Mesenchymal stem cell (in vitro differentiated cells and primary cell): ENCODE data around the gene ZDHHC1.

Experiments
- DNase-seq: peaks from one replicate; pipeline ENCODE4 v3.0.0-alpha.2; 2013
- H2AFZ ChIP-seq: one replicate; pipeline ENCODE4 v1.6.1; 2013; ENCODE audit warnings: low read depth, mild to moderate bottlenecking, control low read depth, inconsistent platforms, low read length, moderate library complexity
- H2AK5ac ChIP-seq: 2 replicates; pipeline ENCODE4 v1.6.1; 2013; ENCODE audit warnings: low read length, moderate library complexity, mild to moderate bottlenecking, inconsistent platforms; ENCODE audit not compliant: severe bottlenecking
- H2BK120ac ChIP-seq: one replicate; pipeline ENCODE4 v1.6.1; 2013; ENCODE audit warnings: low read depth, mild to moderate bottlenecking, inconsistent platforms, low read length, moderate library complexity
- H2BK12ac ChIP-seq, 2 experiments: one replicate each; pipeline ENCODE4 v1.6.1; 2013; ENCODE audit warnings: inconsistent platforms in 2 of 2, low read length in 2 of 2, mild to moderate bottlenecking in 2 of 2, moderate library complexity in 2 of 2, control low read depth in 1 of 2
- H2BK15ac ChIP-seq: one replicate; pipeline ENCODE4 v1.6.1; 2013; ENCODE audit warnings: mild to moderate bottlenecking, low read depth, inconsistent platforms; ENCODE audit not compliant: poor library complexity, severe bottlenecking
- H2BK5ac ChIP-seq: 2 replicates; pipeline ENCODE4 v1.6.1; 2013; ENCODE audit warnings: low read depth, mild to moderate bottlenecking, low read length, control low read depth, inconsistent platforms; ENCODE audit not compliant: poor library complexity, severe bottlenecking
- H3K14ac ChIP-seq, 2 experiments: one replicate each; pipeline ENCODE4 v1.6.1; 2013; ENCODE audit warnings: inconsistent platforms in 2 of 2, low read length in 2 of 2, control low read depth in 1 of 2, mild to moderate bottlenecking in 1 of 2, moderate library complexity in 1 of 2
- H3K18ac ChIP-seq, 2 experiments: one replicate each; pipeline ENCODE4 v1.6.1; 2013; ENCODE audit warnings: inconsistent platforms in 2 of 2, low read length in 2 of 2, control low read depth in 1 of 2, low read depth in 1 of 2, mild to moderate bottlenecking in 1 of 2
- H3K23ac ChIP-seq, 2 experiments: one replicate each; pipeline ENCODE4 v1.6.1; 2013; ENCODE audit warnings: inconsistent platforms in 2 of 2, low read length in 2 of 2, mild to moderate bottlenecking in 2 of 2, moderate library complexity in 2 of 2, control low read depth in 1 of 2
- H3K27ac ChIP-seq: 2 replicates; pipeline ENCODE4 v1.5.1; 2013; ENCODE audit warnings: mild to moderate bottlenecking, moderate library complexity, low read length, control low read depth, inconsistent platforms; ENCODE audit not compliant: poor library complexity, severe bottlenecking
- H3K27me3 ChIP-seq, 2 experiments: 2 replicates each; pipeline versions ENCODE4 v1.6.1 to v1.7.0; 2013; ENCODE audit warnings: low read length in 2 of 2, mild to moderate bottlenecking in 2 of 2, moderate library complexity in 2 of 2, control low read depth in 1 of 2, inconsistent platforms in 1 of 2; ENCODE audit not compliant: control insufficient read depth in 1 of 2, insufficient read depth in 1 of 2
- H3K36me3 ChIP-seq, 2 experiments: 2 replicates each; pipeline versions ENCODE4 v1.6.1 to v1.7.0; 2013; ENCODE audit warnings: low read length in 2 of 2, control low read depth in 1 of 2, inconsistent platforms in 1 of 2, low read depth in 1 of 2, mild to moderate bottlenecking in 1 of 2; ENCODE audit not compliant: insufficient read depth in 2 of 2, control insufficient read depth in 1 of 2
- H3K4ac ChIP-seq, 2 experiments: one replicate each; pipeline ENCODE4 v1.6.1; 2013; ENCODE audit warnings: inconsistent platforms in 2 of 2, low read length in 2 of 2, mild to moderate bottlenecking in 2 of 2, moderate library complexity in 2 of 2, control low read depth in 1 of 2, low read depth in 1 of 2
- H3K4me1 ChIP-seq: 2 replicates; pipeline ENCODE4 v1.6.1; 2013; ENCODE audit warnings: low read depth, low read length, control low read depth; ENCODE audit not compliant: control insufficient read depth, insufficient read depth
- H3K4me2 ChIP-seq: 2 replicates; pipeline ENCODE4 v1.6.1; 2013; ENCODE audit warnings: low read length, mild to moderate bottlenecking, inconsistent platforms; ENCODE audit not compliant: poor library complexity, severe bottlenecking
- H3K4me3 ChIP-seq, 2 experiments: 2 replicates each; pipeline versions ENCODE4 v1.5.1 to v1.7.0; 2013; ENCODE audit warnings: low read length in 2 of 2, mild to moderate bottlenecking in 2 of 2, control low read depth in 1 of 2, low read depth in 1 of 2; ENCODE audit not compliant: insufficient read depth in 1 of 2
- H3K79me1 ChIP-seq: replicated peaks from 2 replicates; pipeline ENCODE4 v1.6.1; 2013; ENCODE audit warnings: mild to moderate bottlenecking, control low read depth, low read length, inconsistent platforms; ENCODE audit not compliant: poor library complexity, severe bottlenecking
- H3K9ac ChIP-seq: 2 replicates; pipeline ENCODE4 v1.7.0; 2013; ENCODE audit warnings: mild to moderate bottlenecking, low read length, moderate library complexity
- H3K9me3 ChIP-seq: 2 replicates; pipeline ENCODE4 v1.7.0; 2013; ENCODE audit warnings: mild to moderate bottlenecking, low read length; ENCODE audit not compliant: control insufficient read depth
- H4K8ac ChIP-seq: one replicate; pipeline ENCODE4 v1.6.1; 2013; ENCODE audit warnings: inconsistent platforms, mild to moderate bottlenecking, low read length, moderate library complexity
- H4K91ac ChIP-seq: one replicate; pipeline ENCODE4 v1.6.1; 2013; ENCODE audit warnings: mild to moderate bottlenecking, low read length, inconsistent platforms
- WGBS: methylation state at CpG from one replicate; pipeline ENCODE4 v1.1.7; 2013; ENCODE audit warnings: mixed read lengths; 5-methylcytosine and 5-hydroxymethylcytosine counted together

ZDHHC1 gene

GRCh38 chr16:67397036-67397801 is 19.1 kb downstream of the ZDHHC1 start:
- Histone ChIP-seq H2BK12ac (peak overlapping the region; percentile 38 to 81), H3K9ac (peak overlapping the region; percentile 59), H4K8ac (peak overlapping the region; percentile 45), H2AFZ (no peak overlapping the region), H3K27ac (no peak overlapping the region), H3K36me3 (no peaks in the 10 kb centered on the region), H3K23ac (peak overlapping the region in 1 of 2 experiments; percentile 57), H2BK15ac (peak overlapping the region; percentile 12), H4K91ac (peak overlapping the region; percentile 45), H2AK5ac (no peak overlapping the region), H3K18ac (no peak overlapping the region), H3K14ac (peak overlapping the region in 1 of 2 experiments; percentile 4), H3K4me1 (peaks cover 48% of the 10 kb centered on the region), H2BK120ac (no peak overlapping the region), H3K9me3 (no peaks in the 10 kb centered on the region), H2BK5ac (no peak overlapping the region), H3K4ac (peak overlapping the region in 1 of 2 experiments; percentile 53), H3K27me3 (peaks cover 4 to 85% of the 10 kb centered on the region in 2 experiments), H3K4me3 (no peak overlapping the region), H3K79me1 (no peaks in the 10 kb centered on the region), H3K4me2 (no peak overlapping the region)
- DNase-seq = peak; percentile 35
- 86% methylated on average over 14 of the region's 15 CpGs for WGBS

GRCh38 chr16:67396159-67397035 is 19.9 kb downstream of the ZDHHC1 start:
- no peak overlapping the region for H3K27ac ChIP-seq
- no peak overlapping the region for H3K4me3 ChIP-seq
- no peak overlapping the region for H2BK120ac ChIP-seq
- H3K4me2 ChIP-seq = peak overlapping the region; percentile 4
- peak overlapping the region; percentile 26 to 79 for H3K18ac ChIP-seq
- H3K4me1 ChIP-seq = peaks cover 52% of the 10 kb centered on the region
- H2BK12ac ChIP-seq = peak overlapping the region; percentile 38 to 81
- no peaks in the 10 kb centered on the region for H3K79me1 ChIP-seq
- H3K9ac ChIP-seq = peak overlapping the region; percentile 60
- no peak overlapping the region for H2BK5ac ChIP-seq
- no peak overlapping the region for H2AFZ ChIP-seq
- no peak overlapping the region for H3K14ac ChIP-seq
- peak overlapping the region in 1 of 2 experiments; percentile 40 for H3K4ac ChIP-seq
- H3K27me3 ChIP-seq = peaks cover 10 to 85% of the 10 kb centered on the region in 2 experiments
- no peaks in the 10 kb centered on the region for H3K36me3 ChIP-seq
- WGBS = 17% methylated on average over 27 of the region's 31 CpGs
- H3K9me3 ChIP-seq = no peaks in the 10 kb centered on the region
- no peak overlapping the region for H2AK5ac ChIP-seq
- no peak overlapping the region for H2BK15ac ChIP-seq
- H4K91ac ChIP-seq = no peak overlapping the region
- no peak overlapping the region for H3K23ac ChIP-seq
- peak; percentile 96 for DNase-seq
- peak overlapping the region; percentile 73 for H4K8ac ChIP-seq

GRCh38 chr16:67395458-67396158 is 20.7 kb downstream of the ZDHHC1 start:
- WGBS = 87% methylated on average over 13 of the region's 13 CpGs
- DNase-seq = peak; percentile 67
- Histone ChIP-seq H3K4me2 (no peak overlapping the region), H3K9me3 (no peaks in the 10 kb centered on the region), H3K4me3 (no peak overlapping the region), H3K4ac (no peak overlapping the region), H3K23ac (no peak overlapping the region), H3K79me1 (no peaks in the 10 kb centered on the region), H2AFZ (no peak overlapping the region), H2BK15ac (no peak overlapping the region), H3K36me3 (no peaks in the 10 kb centered on the region), H2BK120ac (no peak overlapping the region), H3K18ac (peak overlapping the region in 1 of 2 experiments; percentile 1), H2BK5ac (no peak overlapping the region), H2BK12ac (peak overlapping the region in 1 of 2 experiments; percentile 59), H3K14ac (no peak overlapping the region), H3K27me3 (peaks cover 11 to 81% of the 10 kb centered on the region in 2 experiments), H4K91ac (no peak overlapping the region), H3K4me1 (peaks cover 52% of the 10 kb centered on the region), H2AK5ac (no peak overlapping the region), H3K27ac (no peak overlapping the region), H4K8ac (peak overlapping the region; percentile 12), H3K9ac (peak overlapping the region; percentile 60)
